Caco-2 (cell line): Measurements from ENCODE around the gene JPH2. TPM values are rescaled to one million over a fixed set of nuclear protein-coding genes. Genes with fewer than 3 reads are reported as not detected.

Experiments used
- BruUV-seq: library from RNA; stranded (reverse); fragments of 400-500 nt; replicated peaks from 2 replicates; lab custom pipeline; 2021; lab: Mats Ljungman, UMichigan
- CTCF ChIA-PET: fragments of 300-600 bp; sonication (Branson Sonifier 250); formaldehyde crosslinking; loops from one replicate; lab custom pipeline; 2022; ENCODE audit warnings: antibody characterized with exemption; lab: Charles Lee
- POLR2A ChIA-PET: fragments of 300-600 bp; sonication (Branson Sonifier 250); formaldehyde crosslinking; loops from one replicate; lab custom pipeline; 2022; ENCODE audit warnings: antibody characterized with exemption; lab: Charles Lee
- DNase-seq, 2 experiments: peaks; one replicate each; pipeline versions ENCODE4 v3.0.0 to v3.0.0-alpha.2; 2020 to 2022
- H3K27me3 ChIP-seq: replicated peaks from 2 replicates; pipeline ENCODE4 v1.6.0; 2011; ENCODE audit warnings: low read length; ENCODE audit not compliant: control insufficient read depth, insufficient read depth
- H3K36me3 ChIP-seq: 2 replicates; pipeline ENCODE4 v1.5.1; 2011; ENCODE audit warnings: low read length; ENCODE audit not compliant: control insufficient read depth, insufficient read depth
- H3K4me1 ChIP-seq: fragments of 250-450 bp; sonication (Bioruptor Pico); 2 replicates; pipeline ENCODE4 v1.5.1; 2020; ENCODE audit warnings: mild to moderate bottlenecking
- H3K4me3 ChIP-seq: 2 replicates; pipeline ENCODE4 v1.5.1; 2011; ENCODE audit warnings: low read depth, mild to moderate bottlenecking, control low read depth, low read length
- H3K9me3 ChIP-seq: fragments of 250-450 bp; sonication (Bioruptor Pico); 2 replicates; pipeline ENCODE4 v1.5.1; 2020; ENCODE audit warnings: mild to moderate bottlenecking, moderate library complexity
- H3K27ac Mint-ChIP-seq: one replicate; pipeline ENCODE4 v1.8.0; 2022; ENCODE audit warnings: mixed read lengths; ENCODE audit not compliant: unreplicated experiment
- H3K27me3 Mint-ChIP-seq: one replicate; pipeline ENCODE4 v1.8.0; 2022; ENCODE audit warnings: mixed read lengths; ENCODE audit not compliant: insufficient read depth, unreplicated experiment
- H3K36me3 Mint-ChIP-seq: one replicate; pipeline ENCODE4 v1.8.0; 2022; ENCODE audit warnings: mild to moderate bottlenecking, mixed read lengths; ENCODE audit not compliant: insufficient read depth, unreplicated experiment
- H3K4me1 Mint-ChIP-seq: one replicate; pipeline ENCODE4 v1.8.0; 2022; ENCODE audit warnings: low read depth, mixed read lengths; ENCODE audit not compliant: unreplicated experiment
- H3K4me3 Mint-ChIP-seq: one replicate; pipeline ENCODE4 v1.8.0; 2022; ENCODE audit warnings: mild to moderate bottlenecking, moderate library complexity, mixed read lengths; ENCODE audit not compliant: unreplicated experiment
- H3K9me3 Mint-ChIP-seq: one replicate; pipeline ENCODE4 v1.8.0; 2022; ENCODE audit warnings: mixed read lengths; ENCODE audit not compliant: unreplicated experiment
- intact Hi-C: fragments of 100-400 bp; cut with micrococcal nuclease; formaldehyde crosslinking; loops from one replicate; pipeline ENCODE4 v1.10.0; 2022; ENCODE audit not compliant: unreplicated experiment
- total RNA-seq: library from RNA; stranded (reverse); gene quantifications from 2 replicates; pipeline ENCODE4 v1.2.3, GENCODE V29; 2022
- TF ChIP-seq, protein P1 (sequence below), 2 experiments: fragments of 200-600 bp in 1 of 2; IDR thresholded peaks; 1 replicate in 1 of 2; 2 replicates in 1 of 2; pipeline versions ENCODE4 v1.5.1 to v1.8.0; 2011 to 2022; ENCODE audit warnings: antibody characterized with exemption in 1 of 2, control low read depth in 1 of 2, inconsistent platforms in 1 of 2, low read depth in 1 of 2, low read length in 1 of 2, mild to moderate bottlenecking in 1 of 2, moderate library complexity in 1 of 2; ENCODE audit not compliant: insufficient read depth in 1 of 2, severe bottlenecking in 1 of 2, unreplicated experiment in 1 of 2

JPH2 gene
- total RNA-seq, 1 experiment from 2014 or later: 10.5 TPM

DNA sequence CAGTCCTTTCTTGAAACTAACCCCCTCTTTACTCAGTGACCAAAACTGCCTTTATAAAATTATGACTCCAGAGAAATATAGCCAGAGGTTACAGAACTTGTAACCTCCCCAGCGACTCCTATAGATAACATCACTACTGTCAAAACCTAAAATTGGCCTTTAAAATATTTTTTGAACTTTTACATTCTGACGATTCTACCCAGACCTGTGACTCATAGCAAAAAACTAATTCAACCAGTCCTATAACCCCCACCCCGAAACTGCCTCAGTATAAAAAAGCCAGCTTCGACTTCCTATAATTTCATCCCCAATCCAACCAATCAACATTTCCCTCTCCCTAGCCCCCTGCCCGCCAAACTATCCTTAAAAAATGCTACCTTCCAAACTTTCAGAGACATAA lies 13.9 kb downstream of the JPH2 start:
- BruUV-seq: no TSS peak
- TF ChIP-seq, protein P1, sequence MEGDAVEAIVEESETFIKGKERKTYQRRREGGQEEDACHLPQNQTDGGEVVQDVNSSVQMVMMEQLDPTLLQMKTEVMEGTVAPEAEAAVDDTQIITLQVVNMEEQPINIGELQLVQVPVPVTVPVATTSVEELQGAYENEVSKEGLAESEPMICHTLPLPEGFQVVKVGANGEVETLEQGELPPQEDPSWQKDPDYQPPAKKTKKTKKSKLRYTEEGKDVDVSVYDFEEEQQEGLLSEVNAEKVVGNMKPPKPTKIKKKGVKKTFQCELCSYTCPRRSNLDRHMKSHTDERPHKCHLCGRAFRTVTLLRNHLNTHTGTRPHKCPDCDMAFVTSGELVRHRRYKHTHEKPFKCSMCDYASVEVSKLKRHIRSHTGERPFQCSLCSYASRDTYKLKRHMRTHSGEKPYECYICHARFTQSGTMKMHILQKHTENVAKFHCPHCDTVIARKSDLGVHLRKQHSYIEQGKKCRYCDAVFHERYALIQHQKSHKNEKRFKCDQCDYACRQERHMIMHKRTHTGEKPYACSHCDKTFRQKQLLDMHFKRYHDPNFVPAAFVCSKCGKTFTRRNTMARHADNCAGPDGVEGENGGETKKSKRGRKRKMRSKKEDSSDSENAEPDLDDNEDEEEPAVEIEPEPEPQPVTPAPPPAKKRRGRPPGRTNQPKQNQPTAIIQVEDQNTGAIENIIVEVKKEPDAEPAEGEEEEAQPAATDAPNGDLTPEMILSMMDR (IDR thresholded peaks at IDR 0.05; ENCODE audit: insufficient read depth in 1 of 2, low read depth in 1 of 2, low read length in 1 of 2, severe bottlenecking in 1 of 2, unreplicated experiment in 1 of 2): no peak
- DNase-seq: no peak
- intact Hi-C loops: no loop called here
- Histone ChIP-seq H3K27me3 (no peaks in the 10 kb centered on the region), H3K36me3 (no peaks in the 10 kb centered on the region), H3K4me3 (no peak overlapping the region), H3K4me1 (no peaks in the 10 kb centered on the region), H3K9me3 (no peaks in the 10 kb centered on the region)
- no peaks in the 10 kb centered on the region for H3K36me3 Mint-ChIP-seq
- H3K27me3 Mint-ChIP-seq: no peaks in the 10 kb centered on the region
- no peaks in the 10 kb centered on the region for H3K9me3 Mint-ChIP-seq
- no peak overlapping the region for H3K27ac Mint-ChIP-seq
- POLR2A ChIA-PET: no interaction called here
- peaks cover 5% of the 10 kb centered on the region for H3K4me1 Mint-ChIP-seq
- CTCF ChIA-PET: interaction anchor here (0.8 kb wide), 1 partner anchor 17 kb away, joined by 3 read pairs; no protein-coding TSS in a partner anchor
- no peak overlapping the region for H3K4me3 Mint-ChIP-seq

DNA sequence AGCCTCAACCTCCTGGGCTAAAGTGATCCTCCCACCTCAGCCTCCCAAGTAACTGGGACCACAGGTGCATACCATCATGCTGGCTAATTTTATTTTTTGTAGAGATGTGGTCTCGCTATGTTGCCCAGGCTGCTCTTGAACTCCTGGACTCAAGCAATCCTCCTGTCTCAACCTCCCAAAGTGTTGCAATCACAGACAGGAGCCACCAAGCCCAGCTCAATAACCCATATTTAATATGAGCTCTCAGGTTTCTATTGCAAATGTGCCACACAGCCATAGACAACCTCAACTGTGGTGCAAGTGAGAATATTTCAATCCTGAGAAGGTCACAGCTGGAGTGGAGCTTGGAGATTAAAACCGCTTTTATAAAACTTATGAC lies 14.4 kb downstream of the JPH2 start:
- H3K27me3 Mint-ChIP-seq: no peaks in the 10 kb centered on the region
- no peaks in the 10 kb centered on the region for H3K27me3 ChIP-seq
- no peak overlapping the region for H3K4me3 ChIP-seq
- peaks cover 5% of the 10 kb centered on the region for H3K4me1 Mint-ChIP-seq
- POLR2A ChIA-PET: no interaction called here
- H3K36me3 Mint-ChIP-seq: no peaks in the 10 kb centered on the region
- H3K4me3 Mint-ChIP-seq: no peak overlapping the region
- CTCF ChIA-PET: interaction anchor here (0.8 kb wide), 1 partner anchor 17 kb away, joined by 3 read pairs; no protein-coding TSS in a partner anchor
- H3K9me3 Mint-ChIP-seq: no peaks in the 10 kb centered on the region
- intact Hi-C loops: no loop called here
- TF ChIP-seq, protein P1 (IDR thresholded peaks at IDR 0.05; ENCODE audit: insufficient read depth in 1 of 2, low read depth in 1 of 2, low read length in 1 of 2, severe bottlenecking in 1 of 2, unreplicated experiment in 1 of 2): no peak
- H3K36me3 ChIP-seq: no peaks in the 10 kb centered on the region
- no peak overlapping the region for H3K27ac Mint-ChIP-seq
- H3K9me3 ChIP-seq: no peaks in the 10 kb centered on the region
- BruUV-seq: no TSS peak
- DNase-seq: no peak
- no peaks in the 10 kb centered on the region for H3K4me1 ChIP-seq

DNA sequence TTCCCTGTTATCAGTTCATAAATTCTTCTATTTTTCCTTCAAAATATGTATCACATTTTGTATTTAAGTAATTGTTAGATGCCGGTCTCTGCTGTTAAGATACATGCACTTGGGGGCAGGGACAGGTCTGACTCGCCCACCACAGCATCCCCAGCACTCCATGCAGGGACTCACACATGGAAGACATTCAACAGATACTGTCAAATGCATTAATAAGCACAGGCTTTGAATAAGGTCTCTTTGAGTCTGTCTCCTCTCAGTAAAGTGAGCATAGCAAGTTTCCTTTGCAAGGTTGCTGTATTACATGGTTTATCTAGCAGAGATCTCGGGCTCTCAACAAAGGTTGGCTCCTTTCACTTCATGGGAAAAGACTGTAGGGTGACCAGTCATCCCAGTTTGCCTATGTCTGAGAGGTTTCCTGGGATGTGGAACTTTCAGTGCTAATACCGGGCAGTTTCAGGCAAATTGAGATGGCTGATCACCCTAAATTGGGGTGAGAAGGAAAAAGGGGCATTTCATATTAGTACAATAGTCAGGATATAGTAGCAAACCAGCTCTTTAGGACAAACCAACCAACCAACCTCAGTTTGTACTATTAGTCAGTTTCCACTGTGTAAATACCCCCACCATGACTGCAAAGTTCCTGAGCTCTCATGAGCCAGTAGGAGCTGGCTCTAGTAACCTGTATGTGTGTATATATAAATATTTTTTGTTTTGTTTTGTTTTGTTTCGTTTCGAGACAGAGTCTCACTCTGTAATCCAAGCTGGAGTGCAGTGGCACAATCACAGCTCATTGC lies 15.0 kb downstream of the JPH2 start:
- TF ChIP-seq, protein P1 (IDR thresholded peaks at IDR 0.05; ENCODE audit: insufficient read depth in 1 of 2, low read depth in 1 of 2, low read length in 1 of 2, severe bottlenecking in 1 of 2, unreplicated experiment in 1 of 2): no peak
- H3K4me1 Mint-ChIP-seq: no peaks in the 10 kb centered on the region
- no peak overlapping the region for H3K27ac Mint-ChIP-seq
- no peak for DNase-seq
- H3K27me3 Mint-ChIP-seq: no peaks in the 10 kb centered on the region
- Histone ChIP-seq H3K4me3 (no peak overlapping the region), H3K27me3 (no peaks in the 10 kb centered on the region), H3K36me3 (no peaks in the 10 kb centered on the region), H3K4me1 (0 out of 2 replicates have a peak, but pooled peaks cover under 1% of the 10 kb centered on the region), H3K9me3 (no peaks in the 10 kb centered on the region)
- no TSS peak for BruUV-seq
- ChIA-PET POLR2A (no interaction called here), CTCF (interaction anchor here (0.8 to 1.4 kb wide), 2 partner anchors 18 kb away, joined by 3 read pairs; no protein-coding TSS in a partner anchor)
- H3K4me3 Mint-ChIP-seq: no peak overlapping the region
- H3K36me3 Mint-ChIP-seq: no peaks in the 10 kb centered on the region
- no peaks in the 10 kb centered on the region for H3K9me3 Mint-ChIP-seq
- intact Hi-C loops: no loop called here
